PC-3 (cell line): ENCODE results near the gene DEFB114. TPM values are rescaled to one million over a fixed set of nuclear protein-coding genes. Genes with fewer than 3 reads are reported as not detected.

Experiments used
- ATAC-seq: fragments of 200-7000 bp; cut with Tn5 transposase; 2 replicates; pipeline ENCODE4 v1.9.1; 2020; ENCODE audit warnings: mild to moderate bottlenecking, moderate library complexity
- BruUV-seq: library from RNA; stranded (reverse); fragments of 400-500 nt; replicated peaks from 2 replicates; lab custom pipeline; 2021; lab: Mats Ljungman, UMichigan
- CTCF ChIA-PET: fragments of 300-600 bp; sonication (Branson Sonifier 250); formaldehyde crosslinking; loops from one replicate; lab custom pipeline; 2022; ENCODE audit warnings: antibody characterized with exemption; lab: Charles Lee
- POLR2A ChIA-PET: fragments of 300-600 bp; sonication (Branson Sonifier 250); formaldehyde crosslinking; loops from one replicate; lab custom pipeline; 2022; ENCODE audit warnings: antibody characterized with exemption; ENCODE audit not compliant: unreplicated experiment; lab: Charles Lee
- DNase-seq: peaks from one replicate; pipeline ENCODE4 v3.0.0-alpha.2; 2015
- H2AFZ ChIP-seq: fragments of 300-600 bp; sonication (generic); 2 replicates; pipeline ENCODE4 v1.6.0; 2016; ENCODE audit warnings: antibody characterized with exemption, low read length
- H3F3A ChIP-seq: fragments of 300-600 bp; sonication (generic); one replicate; pipeline ENCODE4 v1.6.0; 2017; ENCODE audit warnings: antibody characterized with exemption, low read length, control low read depth, mild to moderate bottlenecking; ENCODE audit not compliant: unreplicated experiment
- H3K27ac ChIP-seq: fragments of 300-600 bp; sonication (generic); 2 replicates; pipeline ENCODE4 v1.5.1; 2016; ENCODE audit warnings: mild to moderate bottlenecking, low read length
- H3K27me3 ChIP-seq: fragments of 300-600 bp; sonication (generic); 2 replicates; pipeline ENCODE4 v1.6.1; 2016; ENCODE audit warnings: low read length, mixed read lengths
- H3K36me3 ChIP-seq: fragments of 300-600 bp; sonication (generic); 2 replicates; pipeline ENCODE4 v1.6.1; 2016; ENCODE audit warnings: low read depth, mixed run types, low read length, mixed read lengths
- H3K4me1 ChIP-seq: fragments of 300-600 bp; sonication (generic); 2 replicates; pipeline ENCODE4 v1.5.1; 2016; ENCODE audit warnings: low read length; ENCODE audit not compliant: insufficient read depth
- H3K4me2 ChIP-seq: fragments of 300-600 bp; sonication (generic); 2 replicates; pipeline ENCODE4 v1.6.0; 2016; ENCODE audit warnings: low read length
- H3K4me3 ChIP-seq: fragments of 300-600 bp; sonication (generic); 2 replicates; pipeline ENCODE4 v1.5.1; 2016; ENCODE audit warnings: mild to moderate bottlenecking, low read length, mixed read lengths
- H3K79me2 ChIP-seq: fragments of 300-600 bp; sonication (generic); 2 replicates; pipeline ENCODE4 v1.6.1; 2017; ENCODE audit warnings: low read length, mixed read lengths
- H3K9ac ChIP-seq: fragments of 300-600 bp; sonication (generic); 2 replicates; pipeline ENCODE4 v1.6.0; 2016; ENCODE audit warnings: mild to moderate bottlenecking, low read length
- H3K9me2 ChIP-seq: fragments of 300-600 bp; sonication (generic); replicated peaks from 2 replicates; pipeline ENCODE4 v1.6.1; 2016; ENCODE audit warnings: mixed run types, low read length, mixed read lengths
- H3K9me3 ChIP-seq: fragments of 300-600 bp; sonication (generic); 2 replicates; pipeline ENCODE4 v1.6.1; 2016; ENCODE audit warnings: low read length, mixed read lengths
- H4K20me1 ChIP-seq: fragments of 300-600 bp; sonication (generic); 2 replicates; pipeline ENCODE4 v1.6.1; 2016; ENCODE audit warnings: low read length, mixed read lengths
- EZH2 ChIP-seq: fragments of 300-600 bp; sonication (generic); IDR thresholded peaks from one replicate; pipeline ENCODE4 v1.6.1; 2017; ENCODE audit warnings: antibody characterized with exemption, mild to moderate bottlenecking, low read length; ENCODE audit not compliant: unreplicated experiment
- EZH2phosphoT487 ChIP-seq: fragments of 300-600 bp; sonication (generic); IDR thresholded peaks from 2 replicates; pipeline ENCODE4 v1.6.1; 2018; ENCODE audit warnings: mild to moderate bottlenecking, antibody characterized with exemption, low read length, borderline replicate concordance
- intact Hi-C: fragments of 100-400 bp; cut with micrococcal nuclease; formaldehyde crosslinking; loops from 2 replicates; pipeline ENCODE4 v1.9.0; 2023
- total RNA-seq: library from RNA; depleted of rRNA; stranded (reverse); fragments of >200 nt; gene quantifications from 2 replicates; pipeline ENCODE4 v1.2.3, GENCODE V29; 2014
- TF ChIP-seq, protein P1 (sequence below): fragments of 300-600 bp; sonication (generic); conservative IDR thresholded peaks from 2 replicates; pipeline ENCODE4 v1.5.1; 2017; ENCODE audit warnings: antibody characterized with exemption, low read depth, mild to moderate bottlenecking, low read length

DEFB114 gene
- total RNA-seq, 1 experiment from 2014 or later, result not detected

- no peak overlapping the region for H2AFZ ChIP-seq
- H3K79me2 ChIP-seq, result no peaks in the 10 kb centered on the region
- H3K4me1 ChIP-seq, result no peaks in the 10 kb centered on the region
- CTCF ChIA-PET, result no interaction called here
- H3K4me2 ChIP-seq, result no peak overlapping the region
- no peak for ATAC-seq
- H3K9me2 ChIP-seq, result no peaks in the 10 kb centered on the region
- H3K36me3 ChIP-seq, result no peaks in the 10 kb centered on the region
- no peak for DNase-seq
- H3K4me3 ChIP-seq, result no peak overlapping the region
- TF ChIP-seq EZH2 (no peak), EZH2phosphoT487 (no peak)
- TF ChIP-seq, protein P1, sequence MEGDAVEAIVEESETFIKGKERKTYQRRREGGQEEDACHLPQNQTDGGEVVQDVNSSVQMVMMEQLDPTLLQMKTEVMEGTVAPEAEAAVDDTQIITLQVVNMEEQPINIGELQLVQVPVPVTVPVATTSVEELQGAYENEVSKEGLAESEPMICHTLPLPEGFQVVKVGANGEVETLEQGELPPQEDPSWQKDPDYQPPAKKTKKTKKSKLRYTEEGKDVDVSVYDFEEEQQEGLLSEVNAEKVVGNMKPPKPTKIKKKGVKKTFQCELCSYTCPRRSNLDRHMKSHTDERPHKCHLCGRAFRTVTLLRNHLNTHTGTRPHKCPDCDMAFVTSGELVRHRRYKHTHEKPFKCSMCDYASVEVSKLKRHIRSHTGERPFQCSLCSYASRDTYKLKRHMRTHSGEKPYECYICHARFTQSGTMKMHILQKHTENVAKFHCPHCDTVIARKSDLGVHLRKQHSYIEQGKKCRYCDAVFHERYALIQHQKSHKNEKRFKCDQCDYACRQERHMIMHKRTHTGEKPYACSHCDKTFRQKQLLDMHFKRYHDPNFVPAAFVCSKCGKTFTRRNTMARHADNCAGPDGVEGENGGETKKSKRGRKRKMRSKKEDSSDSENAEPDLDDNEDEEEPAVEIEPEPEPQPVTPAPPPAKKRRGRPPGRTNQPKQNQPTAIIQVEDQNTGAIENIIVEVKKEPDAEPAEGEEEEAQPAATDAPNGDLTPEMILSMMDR, result no peak
- POLR2A ChIA-PET, result no interaction called here
- intact Hi-C loops, result no loop called here
- no peak overlapping the region for H3K9ac ChIP-seq
- H3K27ac ChIP-seq, result no peak overlapping the region
- no peaks in the 10 kb centered on the region for H4K20me1 ChIP-seq
- BruUV-seq, result no TSS peak
- no peaks in the 10 kb centered on the region for H3K9me3 ChIP-seq
- H3F3A ChIP-seq, result no peaks in the 10 kb centered on the region
- peaks cover 45% of the 10 kb centered on the region for H3K27me3 ChIP-seq
Observed at GRCh38 chr6:49935387-49935786, 28.6 kb downstream of the DEFB114 start.

GRCh38 chr6:49934770-49935169 is 29.2 kb downstream of the DEFB114 start:
- Histone ChIP-seq H3K9me3 (no peaks in the 10 kb centered on the region), H3K36me3 (no peaks in the 10 kb centered on the region), H3K9me2 (no peaks in the 10 kb centered on the region), H4K20me1 (no peaks in the 10 kb centered on the region), H3K4me1 (no peaks in the 10 kb centered on the region), H3K27ac (no peak overlapping the region), H3K4me2 (no peak overlapping the region), H3F3A (no peaks in the 10 kb centered on the region), H3K79me2 (no peaks in the 10 kb centered on the region), H3K27me3 (peaks cover 50% of the 10 kb centered on the region), H3K9ac (no peak overlapping the region), H3K4me3 (no peak overlapping the region), H2AFZ (no peak overlapping the region)
- CTCF ChIA-PET, result no interaction called here
- ATAC-seq (no peak), DNase-seq (no peak)
- intact Hi-C loops, result no loop called here
- TF ChIP-seq, protein P1, result no peak
- TF ChIP-seq EZH2, result no peak
- no peak for TF ChIP-seq EZH2phosphoT487
- POLR2A ChIA-PET, result no interaction called here
- BruUV-seq, result no TSS peak

GRCh38 chr6:49933526-49933925 is 30.4 kb downstream of the DEFB114 start:
- intact Hi-C loops, result no loop called here
- no peak overlapping the region for H3K27ac ChIP-seq
- no peaks in the 10 kb centered on the region for H3K79me2 ChIP-seq
- no peak overlapping the region for H3K4me3 ChIP-seq
- no peaks in the 10 kb centered on the region for H3K9me2 ChIP-seq
- no peak overlapping the region for H3K4me2 ChIP-seq
- no peak for DNase-seq
- TF ChIP-seq EZH2phosphoT487 (no peak), EZH2 (no peak)
- TF ChIP-seq, protein P1, result no peak
- ChIA-PET CTCF (no interaction called here), POLR2A (no interaction called here)
- no peaks in the 10 kb centered on the region for H3F3A ChIP-seq
- H3K9ac ChIP-seq, result no peak overlapping the region
- no peaks in the 10 kb centered on the region for H4K20me1 ChIP-seq
- no TSS peak for BruUV-seq
- H3K9me3 ChIP-seq, result no peaks in the 10 kb centered on the region
- ATAC-seq, result no peak
- H3K4me1 ChIP-seq, result no peaks in the 10 kb centered on the region
- H3K27me3 ChIP-seq, result peaks cover 59% of the 10 kb centered on the region
- no peaks in the 10 kb centered on the region for H3K36me3 ChIP-seq
- no peak overlapping the region for H2AFZ ChIP-seq
